Breast epithelium (tissue), 4 donors: ENCODE data around the gene LAMA3. TPM values are rescaled to one million over a fixed set of nuclear protein-coding genes. Genes with fewer than 3 reads are reported as not detected.

Experiments
- DNase-seq, 2 donors: peaks; one replicate each; pipeline ENCODE4 v3.0.0-alpha.2; 2019; ENCODE audit warnings: low spot score in 2 of 2
- H3K27ac ChIP-seq, 2 donors: fragments of 200-600 bp; sonication (generic) in 1 of 2; one replicate each; pipeline ENCODE4 v1.5.1; 2016 to 2019; ENCODE audit warnings: mild to moderate bottlenecking in 1 of 2
- H3K27me3 ChIP-seq, 2 donors: fragments of 200-600 bp; sonication (generic) in 1 of 2; one replicate each; pipeline versions ENCODE4 v1.5.1 to v1.6.0; 2017 to 2019; ENCODE audit warnings: control low read depth in 1 of 2, mild to moderate bottlenecking in 1 of 2
- H3K36me3 ChIP-seq: fragments of 200-600 bp; one replicate; pipeline ENCODE4 v1.5.1; 2019
- H3K4me1 ChIP-seq, 2 donors: fragments of 200-600 bp; sonication (generic); one replicate each; pipeline ENCODE4 v1.5.1; 2016 to 2019; ENCODE audit warnings: control low read depth in 1 of 2
- H3K4me3 ChIP-seq, 3 donors: fragments of 200-600 bp; sonication (generic); 1 replicate in 2 of 3; 2 replicates in 1 of 3; pipeline ENCODE4 v1.5.1; 2016 to 2019; ENCODE audit warnings: mild to moderate bottlenecking in 3 of 3, moderate library complexity in 2 of 3
- H3K9me3 ChIP-seq, 2 donors: fragments of 200-600 bp; sonication (generic) in 1 of 2; one replicate each; pipeline ENCODE4 v1.5.1; 2016 to 2019; ENCODE audit warnings: control low read depth in 1 of 2
- CTCF ChIP-seq, 3 donors: fragments of 450-650 bp; IDR thresholded peaks; one replicate each; pipeline ENCODE4 v1.5.1; 2016 to 2017; ENCODE audit warnings: antibody characterized with exemption in 3 of 3, mild to moderate bottlenecking in 3 of 3, moderate library complexity in 3 of 3
- POLR2A ChIP-seq: fragments of 450-650 bp; IDR thresholded peaks from one replicate; pipeline ENCODE4 v1.6.1; 2016; ENCODE audit warnings: antibody characterized with exemption, mild to moderate bottlenecking, moderate library complexity
- POLR2AphosphoS5 ChIP-seq, 3 donors: sonication (generic); formaldehyde crosslinking; IDR thresholded peaks; one replicate each; pipeline ENCODE4 v1.6.1; 2017; ENCODE audit warnings: antibody characterized with exemption in 3 of 3
- intact Hi-C: fragments of 100-400 bp; cut with DNase I; formaldehyde crosslinking; loops from one replicate; pipeline ENCODE4 v1.15.1; 2023; ENCODE audit warnings: low total_unique reads
- total RNA-seq, 3 donors: library from RNA; depleted of rRNA; stranded (reverse); fragments of >200 nt; gene quantifications; one replicate each; pipeline ENCODE4 v1.1.0, GENCODE V29; 2016

LAMA3 gene
- total RNA-seq, 3 donors from 2014 or later: 43.4 to 173 (median 127) TPM

- H3K36me3 ChIP-seq: no peaks in the 10 kb centered on the region
- no peaks in the 10 kb centered on the region for H3K4me1 ChIP-seq
- intact Hi-C loops: no loop called here
These were observed 105.0 kb downstream of the LAMA3 start for GRCh38 chr18:23793985-23794867.

GRCh38 chr18:23798249-23798648 lies 109.0 kb downstream of the LAMA3 start:
- H3K27me3 ChIP-seq: no peaks in the 10 kb centered on the region
- DNase-seq: no peak
- TF ChIP-seq CTCF (IDR thresholded peaks at IDR 0.05): no peak
- TF ChIP-seq POLR2A: no peak
- no peak for TF ChIP-seq POLR2AphosphoS5 (IDR thresholded peaks at IDR 0.05)
- no peaks in the 10 kb centered on the region for H3K36me3 ChIP-seq
- intact Hi-C loops: no loop called here
- H3K9me3 ChIP-seq: no peaks in the 10 kb centered on the region
- no peak overlapping the region for H3K27ac ChIP-seq
- H3K4me1 ChIP-seq: no peaks in the 10 kb centered on the region
- no peak overlapping the region for H3K4me3 ChIP-seq

More at GRCh38 chr18:23793985-23794867, 105.0 kb downstream of the LAMA3 start:
- no peaks in the 10 kb centered on the region for H3K9me3 ChIP-seq
- no peak for DNase-seq
- no peak overlapping the region for H3K27ac ChIP-seq
- TF ChIP-seq POLR2AphosphoS5 (IDR thresholded peaks at IDR 0.05) (no peak), POLR2A (no peak), CTCF (IDR thresholded peaks at IDR 0.05) (no peak)
- H3K27me3 ChIP-seq: no peaks in the 10 kb centered on the region
- no peak overlapping the region for H3K4me3 ChIP-seq

- Histone ChIP-seq H3K4me1 (no peaks in the 10 kb centered on the region), H3K36me3 (no peaks in the 10 kb centered on the region), H3K27me3 (no peaks in the 10 kb centered on the region), H3K27ac (no peak overlapping the region), H3K9me3 (no peaks in the 10 kb centered on the region), H3K4me3 (no peak overlapping the region)
- DNase-seq: no peak
- TF ChIP-seq POLR2A (no peak), POLR2AphosphoS5 (IDR thresholded peaks at IDR 0.05) (no peak), CTCF (IDR thresholded peaks at IDR 0.05) (no peak)
- intact Hi-C loops: no loop called here
These were observed 109.6 kb downstream of the LAMA3 start for GRCh38 chr18:23798824-23799223.

- Histone ChIP-seq H3K27ac (no peak overlapping the region), H3K4me3 (no peak overlapping the region), H3K27me3 (no peaks in the 10 kb centered on the region), H3K9me3 (no peaks in the 10 kb centered on the region), H3K4me1 (no peaks in the 10 kb centered on the region), H3K36me3 (no peaks in the 10 kb centered on the region)
- TF ChIP-seq POLR2AphosphoS5 (IDR thresholded peaks at IDR 0.05) (no peak), POLR2A (no peak), CTCF (IDR thresholded peaks at IDR 0.05) (no peak)
- DNase-seq: no peak
- intact Hi-C loops: no loop called here
These were observed 110.3 kb downstream of the LAMA3 start for GRCh38 chr18:23799540-23799939.

GRCh38 chr18:23800902-23801301 lies 111.6 kb downstream of the LAMA3 start:
- H3K9me3 ChIP-seq: no peaks in the 10 kb centered on the region
- DNase-seq: no peak
- TF ChIP-seq POLR2A: no peak
- TF ChIP-seq POLR2AphosphoS5 (IDR thresholded peaks at IDR 0.05): no peak
- no peak for TF ChIP-seq CTCF (IDR thresholded peaks at IDR 0.05)
- intact Hi-C loops: no loop called here
- no peak overlapping the region for H3K4me3 ChIP-seq
- no peaks in the 10 kb centered on the region for H3K27me3 ChIP-seq
- H3K27ac ChIP-seq: no peak overlapping the region
- H3K4me1 ChIP-seq: no peaks in the 10 kb centered on the region
- H3K36me3 ChIP-seq: no peaks in the 10 kb centered on the region
